GM06990 (cell line): ENCODE results near the gene SUGCT.

Experiments used
- DNase-seq: peaks from one replicate; pipeline ENCODE4 v3.0.0-alpha.2; 2011; ENCODE audit not compliant: insufficient read length; ENCODE audit errors: extremely low read depth
- H3K27me3 ChIP-seq: replicated peaks from 2 replicates; pipeline ENCODE4 v1.6.0; 2011; ENCODE audit warnings: low read length; ENCODE audit not compliant: control insufficient read depth, insufficient read depth
- H3K36me3 ChIP-seq: 2 replicates; pipeline ENCODE4 v1.5.1; 2011; ENCODE audit warnings: low read length; ENCODE audit not compliant: control insufficient read depth, insufficient read depth
- H3K4me3 ChIP-seq: replicated peaks from 2 replicates; pipeline ENCODE4 v1.5.1; 2011; ENCODE audit warnings: low read depth, mild to moderate bottlenecking, control low read depth, low read length
- TF ChIP-seq, protein P1 (sequence below): IDR thresholded peaks from 2 replicates; pipeline ENCODE4 v1.5.1; 2011; ENCODE audit warnings: low read length, control low read depth, mild to moderate bottlenecking, inconsistent platforms; ENCODE audit not compliant: insufficient read depth, poor library complexity, severe bottlenecking

SUGCT gene

DNA sequence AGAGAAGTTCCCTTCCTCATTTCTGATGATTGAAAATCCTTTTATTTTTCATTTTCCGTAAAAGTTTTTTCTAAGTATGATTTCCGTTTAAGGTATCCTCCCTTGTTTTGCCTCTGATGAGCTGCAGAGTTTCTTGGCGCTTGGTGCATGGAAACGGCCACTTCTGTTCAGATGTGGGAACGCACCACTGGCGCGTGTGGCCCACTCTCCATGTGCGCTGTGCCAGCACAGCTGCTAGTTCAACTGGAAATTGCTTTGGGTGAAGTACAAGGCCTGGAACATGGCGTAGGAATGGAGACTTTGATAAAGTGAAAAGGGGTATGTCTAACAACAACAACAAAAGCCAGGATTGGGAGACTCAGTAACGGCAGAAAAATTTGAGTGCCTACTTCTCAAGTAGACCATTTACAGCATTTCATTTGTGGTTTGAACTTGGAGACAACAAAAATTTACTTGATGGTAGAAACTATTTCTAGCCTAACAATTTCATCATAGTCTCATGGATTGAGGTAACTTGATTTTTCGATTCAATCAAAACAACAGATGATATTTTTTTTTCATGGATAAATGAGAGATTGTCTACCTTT is 364.2 kb downstream of the SUGCT start:
- Histone ChIP-seq H3K36me3 (no peaks in the 10 kb centered on the region), H3K27me3 (no peaks in the 10 kb centered on the region), H3K4me3 (no peak overlapping the region)
- TF ChIP-seq, protein P1, sequence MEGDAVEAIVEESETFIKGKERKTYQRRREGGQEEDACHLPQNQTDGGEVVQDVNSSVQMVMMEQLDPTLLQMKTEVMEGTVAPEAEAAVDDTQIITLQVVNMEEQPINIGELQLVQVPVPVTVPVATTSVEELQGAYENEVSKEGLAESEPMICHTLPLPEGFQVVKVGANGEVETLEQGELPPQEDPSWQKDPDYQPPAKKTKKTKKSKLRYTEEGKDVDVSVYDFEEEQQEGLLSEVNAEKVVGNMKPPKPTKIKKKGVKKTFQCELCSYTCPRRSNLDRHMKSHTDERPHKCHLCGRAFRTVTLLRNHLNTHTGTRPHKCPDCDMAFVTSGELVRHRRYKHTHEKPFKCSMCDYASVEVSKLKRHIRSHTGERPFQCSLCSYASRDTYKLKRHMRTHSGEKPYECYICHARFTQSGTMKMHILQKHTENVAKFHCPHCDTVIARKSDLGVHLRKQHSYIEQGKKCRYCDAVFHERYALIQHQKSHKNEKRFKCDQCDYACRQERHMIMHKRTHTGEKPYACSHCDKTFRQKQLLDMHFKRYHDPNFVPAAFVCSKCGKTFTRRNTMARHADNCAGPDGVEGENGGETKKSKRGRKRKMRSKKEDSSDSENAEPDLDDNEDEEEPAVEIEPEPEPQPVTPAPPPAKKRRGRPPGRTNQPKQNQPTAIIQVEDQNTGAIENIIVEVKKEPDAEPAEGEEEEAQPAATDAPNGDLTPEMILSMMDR = no peak
- DNase-seq = no peak

DNA sequence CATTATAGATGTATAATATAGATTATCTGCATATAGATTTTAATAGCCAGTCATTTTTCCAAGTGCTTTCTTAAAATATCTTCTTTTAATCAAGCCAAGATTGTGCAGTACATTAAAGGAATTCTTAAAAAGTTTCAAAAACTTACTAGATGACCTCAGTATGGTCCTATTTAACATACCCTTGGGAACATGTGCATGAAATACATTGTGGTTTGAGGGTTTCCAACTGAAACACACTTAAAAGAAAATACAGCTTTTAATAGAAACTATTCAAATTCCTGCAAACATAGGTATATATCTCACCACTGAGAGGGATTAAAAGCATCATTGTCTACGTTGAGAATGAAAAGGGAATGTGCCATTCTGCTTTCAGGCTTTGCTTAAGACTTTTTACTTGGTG is 364.9 kb downstream of the SUGCT start:
- DNase-seq = no peak
- H3K27me3 ChIP-seq = no peaks in the 10 kb centered on the region

DNA sequence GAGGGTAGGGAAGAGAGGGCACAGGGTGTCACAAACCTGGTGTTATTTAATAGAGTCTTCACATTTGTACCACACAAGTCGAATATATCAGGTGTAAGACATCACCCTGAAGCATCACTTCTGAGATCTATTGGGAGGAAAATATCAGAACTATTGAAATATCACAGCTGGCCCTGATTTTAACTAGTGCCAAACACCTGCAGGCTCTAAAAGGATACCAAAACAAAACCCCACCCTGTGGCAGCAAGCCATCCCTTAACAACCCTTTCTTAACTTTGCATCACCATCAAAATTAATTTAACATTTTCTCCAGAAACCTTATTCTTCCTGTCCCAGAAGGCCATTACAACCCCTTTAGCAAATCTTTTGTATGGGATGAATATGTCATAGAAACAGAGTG is 365.4 kb downstream of the SUGCT start:
- no peak overlapping the region for H3K4me3 ChIP-seq
- DNase-seq = no peak
- TF ChIP-seq, protein P1 = no peak
- H3K27me3 ChIP-seq = no peaks in the 10 kb centered on the region
- no peaks in the 10 kb centered on the region for H3K36me3 ChIP-seq

More for the DNA sequence above, 364.9 kb downstream of the SUGCT start:
- TF ChIP-seq, protein P1 = no peak
- Histone ChIP-seq H3K36me3 (no peaks in the 10 kb centered on the region), H3K4me3 (no peak overlapping the region)

DNA sequence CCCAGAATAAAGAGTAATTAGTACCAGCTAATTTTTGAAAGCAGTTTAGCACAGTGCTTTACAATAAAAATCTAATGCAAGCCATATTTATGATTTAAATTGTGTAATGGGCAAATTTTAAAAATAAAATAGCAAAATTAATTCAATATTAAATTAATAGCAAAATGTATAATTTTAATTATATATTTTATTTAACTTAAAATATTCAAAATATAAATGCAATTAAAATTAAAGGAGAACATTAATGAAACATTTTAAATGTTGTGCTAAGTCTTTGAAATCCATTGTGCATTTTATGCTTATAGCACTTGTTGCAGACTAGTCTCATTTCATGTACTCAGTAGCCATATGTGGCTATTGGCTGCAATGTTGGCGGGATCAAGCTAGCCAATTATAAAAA is 367.6 kb downstream of the SUGCT start:
- Histone ChIP-seq H3K36me3 (no peaks in the 10 kb centered on the region), H3K27me3 (no peaks in the 10 kb centered on the region), H3K4me3 (no peak overlapping the region)
- TF ChIP-seq, protein P1 = no peak
- no peak for DNase-seq

DNA sequence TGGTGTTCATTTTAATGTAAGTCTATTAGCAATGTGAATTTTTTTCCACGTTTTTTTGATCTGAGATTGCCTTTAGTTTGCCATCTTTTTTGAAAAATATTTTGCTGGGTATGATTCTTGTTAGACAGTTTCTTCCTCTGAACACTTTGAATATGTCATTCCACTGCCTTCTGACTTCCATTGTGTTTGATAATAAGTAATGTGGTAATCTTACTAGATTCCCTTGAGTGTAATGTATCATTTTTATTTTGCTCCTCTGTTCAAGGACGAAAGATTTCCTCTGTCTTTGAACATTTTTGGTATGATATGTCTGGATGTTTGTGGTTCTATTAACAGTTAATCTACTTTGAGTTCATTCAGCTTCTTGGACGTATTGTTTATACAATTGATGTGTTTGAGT is 371.4 kb downstream of the SUGCT start:
- TF ChIP-seq, protein P1 = no peak

DNA sequence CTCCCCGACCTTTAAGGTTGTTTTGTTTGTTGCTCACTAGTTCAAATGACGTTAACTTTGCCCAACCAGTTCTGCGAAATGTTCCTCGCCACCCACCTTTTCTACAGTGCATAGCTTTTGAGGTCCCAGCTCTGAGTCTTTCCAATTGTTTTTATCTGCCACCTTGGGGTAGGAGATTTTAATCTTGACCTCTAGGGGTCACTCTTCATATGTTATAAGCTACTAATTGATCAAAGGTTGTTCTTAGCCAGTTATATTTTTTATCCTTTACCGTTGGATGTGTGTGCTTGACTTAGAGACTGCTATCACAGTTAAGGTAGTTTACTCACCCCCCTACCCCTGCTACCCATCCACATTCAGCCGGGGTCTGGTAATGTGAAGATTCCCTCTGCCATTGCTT is 372.4 kb downstream of the SUGCT start:
- TF ChIP-seq, protein P1 = peak; percentile 41
- no peak for DNase-seq
- Histone ChIP-seq H3K4me3 (no peak overlapping the region), H3K36me3 (no peaks in the 10 kb centered on the region), H3K27me3 (no peaks in the 10 kb centered on the region)

More for the DNA sequence above, 371.4 kb downstream of the SUGCT start:
- no peaks in the 10 kb centered on the region for H3K36me3 ChIP-seq
- DNase-seq = no peak
- H3K4me3 ChIP-seq = no peak overlapping the region
- no peaks in the 10 kb centered on the region for H3K27me3 ChIP-seq
